WERI-Rb-1 (cell line): ENCODE measurements around the gene AGAP1.

Source experiments
- DNase-seq: peaks from one replicate; pipeline ENCODE4 v3.0.0-alpha.2; 2020
- H3K27ac ChIP-seq: fragments of 250-450 bp; sonication (Bioruptor Pico); 2 replicates; pipeline ENCODE4 v1.5.1; 2020; ENCODE audit warnings: mild to moderate bottlenecking, moderate library complexity
- H3K27me3 ChIP-seq: fragments of 250-450 bp; sonication (Bioruptor Pico); 2 replicates; pipeline ENCODE4 v1.5.1; 2021; ENCODE audit warnings: mild to moderate bottlenecking, low read depth, moderate library complexity; ENCODE audit not compliant: insufficient read depth, severe bottlenecking
- H3K36me3 ChIP-seq: fragments of 250-450 bp; sonication (Bioruptor Pico); 2 replicates; pipeline ENCODE4 v1.5.1; 2020; ENCODE audit warnings: mild to moderate bottlenecking, moderate library complexity
- H3K4me3 ChIP-seq: 2 replicates; pipeline ENCODE4 v1.5.1; 2011; ENCODE audit warnings: low read depth, mild to moderate bottlenecking, control low read depth, low read length
- H3K9me3 ChIP-seq: fragments of 250-450 bp; sonication (Bioruptor Pico); 2 replicates; pipeline ENCODE4 v1.5.1; 2021; ENCODE audit warnings: mild to moderate bottlenecking, moderate library complexity; ENCODE audit not compliant: severe bottlenecking
- TF ChIP-seq, protein P1 (sequence below): IDR thresholded peaks from 2 replicates; pipeline ENCODE4 v1.5.1; 2011; ENCODE audit warnings: low read depth, mild to moderate bottlenecking, control low read depth, inconsistent platforms, low read length

The AGAP1 gene

GRCh38 chr2:235740821-235741220, 247.0 kb downstream of the AGAP1 start:
- Histone ChIP-seq H3K27me3 (no peaks in the 10 kb centered on the region), H3K36me3 (peaks cover 27% of the 10 kb centered on the region), H3K9me3 (no peaks in the 10 kb centered on the region), H3K27ac (peak overlapping the region; percentile 69), H3K4me3 (no peak overlapping the region)
- DNase-seq = peak; percentile 74
- TF ChIP-seq, protein P1, sequence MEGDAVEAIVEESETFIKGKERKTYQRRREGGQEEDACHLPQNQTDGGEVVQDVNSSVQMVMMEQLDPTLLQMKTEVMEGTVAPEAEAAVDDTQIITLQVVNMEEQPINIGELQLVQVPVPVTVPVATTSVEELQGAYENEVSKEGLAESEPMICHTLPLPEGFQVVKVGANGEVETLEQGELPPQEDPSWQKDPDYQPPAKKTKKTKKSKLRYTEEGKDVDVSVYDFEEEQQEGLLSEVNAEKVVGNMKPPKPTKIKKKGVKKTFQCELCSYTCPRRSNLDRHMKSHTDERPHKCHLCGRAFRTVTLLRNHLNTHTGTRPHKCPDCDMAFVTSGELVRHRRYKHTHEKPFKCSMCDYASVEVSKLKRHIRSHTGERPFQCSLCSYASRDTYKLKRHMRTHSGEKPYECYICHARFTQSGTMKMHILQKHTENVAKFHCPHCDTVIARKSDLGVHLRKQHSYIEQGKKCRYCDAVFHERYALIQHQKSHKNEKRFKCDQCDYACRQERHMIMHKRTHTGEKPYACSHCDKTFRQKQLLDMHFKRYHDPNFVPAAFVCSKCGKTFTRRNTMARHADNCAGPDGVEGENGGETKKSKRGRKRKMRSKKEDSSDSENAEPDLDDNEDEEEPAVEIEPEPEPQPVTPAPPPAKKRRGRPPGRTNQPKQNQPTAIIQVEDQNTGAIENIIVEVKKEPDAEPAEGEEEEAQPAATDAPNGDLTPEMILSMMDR = peak; percentile 70

GRCh38 chr2:235744161-235744560, 250.3 kb downstream of the AGAP1 start:
- no peaks in the 10 kb centered on the region for H3K9me3 ChIP-seq
- H3K36me3 ChIP-seq = peaks cover 27% of the 10 kb centered on the region
- H3K4me3 ChIP-seq = no peak overlapping the region
- H3K27ac ChIP-seq = no peak overlapping the region
- DNase-seq = no peak
- H3K27me3 ChIP-seq = no peaks in the 10 kb centered on the region
- TF ChIP-seq, protein P1 = no peak

DNA sequence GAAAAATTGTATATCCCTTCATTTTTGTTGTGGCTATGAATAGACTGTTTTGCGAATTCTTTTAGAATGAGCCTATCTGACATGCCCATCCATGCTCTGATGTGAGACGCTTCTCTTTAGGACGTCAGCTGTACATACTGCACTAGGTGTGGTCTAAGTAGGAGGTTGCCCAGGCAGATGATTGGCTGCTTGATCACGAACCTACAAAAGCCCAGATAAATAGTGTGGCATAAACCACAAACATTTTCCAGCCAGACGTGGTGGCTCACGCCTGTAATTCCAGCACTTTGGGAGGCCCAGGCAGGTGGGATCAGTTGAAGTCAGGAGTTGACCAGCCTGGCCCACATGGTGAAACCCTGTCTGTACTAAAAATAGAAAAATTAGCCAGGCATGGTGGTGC, 251.8 kb downstream of the AGAP1 start:
- TF ChIP-seq, protein P1 = no peak
- no peaks in the 10 kb centered on the region for H3K27me3 ChIP-seq
- DNase-seq = no peak
- H3K4me3 ChIP-seq = no peak overlapping the region
- no peak overlapping the region for H3K27ac ChIP-seq
- H3K9me3 ChIP-seq = no peaks in the 10 kb centered on the region
- peaks cover 28% of the 10 kb centered on the region for H3K36me3 ChIP-seq

DNA sequence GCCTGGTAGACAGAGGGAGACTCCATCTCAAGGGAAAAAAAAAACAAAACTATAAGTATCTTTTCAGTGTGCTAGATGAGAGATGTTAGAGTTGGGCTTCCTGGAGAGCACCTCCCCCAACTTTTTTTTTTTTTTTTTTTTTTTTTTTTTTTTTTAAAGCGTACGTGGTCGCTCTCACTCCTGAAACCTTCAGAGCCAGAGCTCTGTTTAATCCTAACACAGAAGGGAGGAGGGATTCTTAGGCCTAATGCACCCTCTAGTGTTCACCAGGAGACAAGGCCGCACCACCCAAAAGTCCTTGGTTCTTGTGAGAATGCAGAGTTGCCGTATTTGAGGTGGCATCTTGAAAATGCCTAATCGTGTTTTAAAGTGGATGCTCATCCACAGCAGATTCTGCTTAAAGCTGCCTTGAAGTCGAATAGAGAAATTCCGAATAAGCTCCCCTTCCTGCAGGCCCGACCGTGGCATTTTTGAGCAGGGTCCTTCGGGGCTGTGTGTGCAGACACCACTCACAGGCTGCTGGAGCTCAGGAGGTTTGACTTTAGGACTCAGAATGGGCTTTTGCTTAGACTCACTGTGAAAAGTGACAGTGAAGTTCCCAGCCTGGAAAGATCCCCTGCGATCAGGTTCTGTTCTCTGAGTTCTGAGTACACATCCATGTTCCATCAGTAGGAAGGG, 252.6 kb downstream of the AGAP1 start:
- Histone ChIP-seq H3K9me3 (no peaks in the 10 kb centered on the region), H3K4me3 (no peak overlapping the region), H3K36me3 (peaks cover 26% of the 10 kb centered on the region), H3K27me3 (no peaks in the 10 kb centered on the region), H3K27ac (no peak overlapping the region)
- peak; percentile 23 for DNase-seq
- TF ChIP-seq, protein P1 = peak; percentile 56

DNA sequence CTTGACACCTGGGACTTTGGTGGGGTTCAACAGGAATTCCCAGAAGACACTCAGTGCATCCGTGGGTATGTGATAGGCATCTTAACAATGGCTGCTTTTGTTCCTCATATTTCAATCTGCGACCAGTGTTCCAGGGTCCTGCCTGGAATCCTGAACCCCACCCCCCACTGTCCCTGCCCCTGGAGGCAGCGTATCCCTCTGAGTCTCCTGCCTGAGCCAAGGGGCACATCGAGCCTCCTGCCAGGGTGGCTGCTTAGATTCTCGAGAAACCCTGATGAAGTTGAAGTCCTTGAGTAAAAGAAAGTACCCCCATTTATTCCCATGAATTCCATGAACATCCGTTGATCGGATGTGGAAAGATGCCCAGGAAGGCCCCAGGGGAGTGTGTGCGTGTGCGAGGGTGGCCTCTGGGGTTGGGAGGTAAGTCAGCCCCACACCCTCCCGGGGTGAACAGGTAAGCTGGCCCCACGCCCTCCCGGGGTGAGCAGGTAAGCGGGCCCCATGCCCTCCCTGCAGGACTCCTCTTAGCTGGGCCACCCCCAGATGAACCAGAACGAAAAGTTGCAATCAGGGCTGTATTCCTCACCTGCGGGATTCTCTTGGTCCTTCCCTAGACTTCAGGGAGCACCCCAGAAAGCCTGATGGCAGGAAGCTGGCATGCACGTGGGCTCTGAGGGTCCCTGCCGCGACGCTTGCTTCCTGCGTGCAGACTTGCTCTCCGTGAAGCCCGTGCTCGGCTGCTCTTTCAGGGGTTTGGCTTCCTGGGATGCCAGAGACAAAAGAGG, 253.3 kb downstream of the AGAP1 start:
- Histone ChIP-seq H3K36me3 (peaks cover 20% of the 10 kb centered on the region), H3K27me3 (no peaks in the 10 kb centered on the region), H3K9me3 (no peaks in the 10 kb centered on the region), H3K27ac (no peak overlapping the region), H3K4me3 (no peak overlapping the region)
- no peak for DNase-seq
- TF ChIP-seq, protein P1 = no peak
